ENCODE measurements around the gene TTC1. TPM values are rescaled to one million over a fixed set of nuclear protein-coding genes. Genes with fewer than 3 reads are reported as not detected.
"Not testable (repeated sequence)": the region's sequence is repeated elsewhere in the genome, so short reads cannot be mapped to it uniquely, and the experiment has no call there.

The TTC1 gene
- total and polyA plus RNA-seq, 2 donors = 58.2 to 63.7 TPM

- Histone ChIP-seq H3K9me3 (ENCODE audit: control insufficient read depth in 2 of 2, insufficient read depth in 1 of 2, low read length in 1 of 2) (no peaks in the 10 kb centered on the region), H3K27me3 (ENCODE audit: control insufficient read depth in 2 of 2, insufficient read depth in 1 of 2, low read length in 1 of 2) (no peaks in the 10 kb centered on the region), H3K4me3 (ENCODE audit: low read length in 2 of 2) (no peak overlapping the region), H3K4me1 (ENCODE audit: control insufficient read depth in 2 of 2, insufficient read depth in 2 of 2, low read length in 2 of 2) (no peaks in the 10 kb centered on the region), H3K36me3 (ENCODE audit: control insufficient read depth in 2 of 2, insufficient read depth in 2 of 2, low read length in 1 of 2) (peaks cover 25 to 43% of the 10 kb centered on the region in 2 donors), H3K27ac (ENCODE audit: low read depth in 1 of 2, low read length in 1 of 2) (no peak overlapping the region)
- DNase-seq (ENCODE audit: low read depth in 6 of 9, low spot score in 9 of 9) = no peak
- WGBS = 95% methylated on average over 1 of the region's 1 CpG
These were observed 55.5 kb downstream of the TTC1 start for GRCh38 chr5:160064417-160064810.

GRCh38 chr5:160064995-160065614 is 56.2 kb downstream of the TTC1 start:
- no peak for DNase-seq (ENCODE audit: low read depth in 6 of 9, low spot score in 9 of 9)
- H3K9me3 ChIP-seq (ENCODE audit: control insufficient read depth in 2 of 2, insufficient read depth in 1 of 2, low read length in 1 of 2) = no peaks in the 10 kb centered on the region
- peaks cover 22 to 40% of the 10 kb centered on the region in 2 donors for H3K36me3 ChIP-seq (ENCODE audit: control insufficient read depth in 2 of 2, insufficient read depth in 2 of 2, low read length in 1 of 2)
- H3K27ac ChIP-seq (ENCODE audit: low read depth in 1 of 2, low read length in 1 of 2) = no peak overlapping the region
- H3K27me3 ChIP-seq (ENCODE audit: control insufficient read depth in 2 of 2, insufficient read depth in 1 of 2, low read length in 1 of 2) = no peaks in the 10 kb centered on the region
- H3K4me3 ChIP-seq (ENCODE audit: low read length in 2 of 2) = no peak overlapping the region
- H3K4me1 ChIP-seq (ENCODE audit: control insufficient read depth in 2 of 2, insufficient read depth in 2 of 2, low read length in 2 of 2) = no peaks in the 10 kb centered on the region
- 94% methylated on average over 9 of the region's 9 CpGs for WGBS

DNA sequence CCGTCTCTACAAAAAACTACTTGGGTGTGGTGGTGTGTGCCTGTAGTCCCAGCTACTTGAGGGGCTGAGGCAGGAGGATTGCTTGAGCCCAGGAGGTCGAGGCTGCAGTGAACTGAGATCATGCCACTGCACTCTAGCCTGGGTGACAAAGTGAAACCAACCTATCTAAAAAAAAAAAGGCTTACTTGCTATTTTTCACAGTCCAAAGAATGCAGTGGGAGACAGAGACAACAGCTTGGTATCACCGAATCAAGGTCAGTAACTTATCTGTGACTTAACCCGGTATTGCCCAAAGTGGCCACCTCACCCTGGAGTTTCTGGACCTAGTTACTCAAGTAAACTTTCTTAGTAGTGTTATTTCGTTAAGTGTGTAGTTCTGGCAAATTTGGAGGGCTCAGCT is 60.2 kb downstream of the TTC1 start:
- DNase-seq (ENCODE audit: low read depth in 6 of 9, low spot score in 9 of 9); H3K4me3 ChIP-seq (ENCODE audit: low read length in 2 of 2); H3K9me3 ChIP-seq (ENCODE audit: control insufficient read depth in 2 of 2, insufficient read depth in 1 of 2, low read length in 1 of 2); H3K4me1 ChIP-seq (ENCODE audit: control insufficient read depth in 2 of 2, insufficient read depth in 2 of 2, low read length in 2 of 2); H3K27me3 ChIP-seq (ENCODE audit: control insufficient read depth in 2 of 2, insufficient read depth in 1 of 2, low read length in 1 of 2); H3K27ac ChIP-seq (ENCODE audit: low read depth in 1 of 2, low read length in 1 of 2): not testable (repeated sequence)
- H3K36me3 ChIP-seq (ENCODE audit: control insufficient read depth in 2 of 2, insufficient read depth in 2 of 2, low read length in 1 of 2) = peaks cover 3 to 18% of the 10 kb centered on the region in 2 donors
- 98% methylated on average over 5 of the region's 5 CpGs for WGBS

GRCh38 chr5:160071516-160071915 is 62.6 kb downstream of the TTC1 start:
- Histone ChIP-seq H3K27ac (ENCODE audit: low read depth in 1 of 2, low read length in 1 of 2) (no peak overlapping the region), H3K9me3 (ENCODE audit: control insufficient read depth in 2 of 2, insufficient read depth in 1 of 2, low read length in 1 of 2) (no peaks in the 10 kb centered on the region), H3K4me1 (ENCODE audit: control insufficient read depth in 2 of 2, insufficient read depth in 2 of 2, low read length in 2 of 2) (no peaks in the 10 kb centered on the region), H3K4me3 (ENCODE audit: low read length in 2 of 2) (no peak overlapping the region), H3K27me3 (ENCODE audit: control insufficient read depth in 2 of 2, insufficient read depth in 1 of 2, low read length in 1 of 2) (no peaks in the 10 kb centered on the region), H3K36me3 (ENCODE audit: control insufficient read depth in 2 of 2, insufficient read depth in 2 of 2, low read length in 1 of 2) (peaks cover 0 to 3% of the 10 kb centered on the region in 2 donors)
- 33% methylated on average over 8 of the region's 8 CpGs for WGBS
- DNase-seq (ENCODE audit: low read depth in 6 of 9, low spot score in 9 of 9) = peak in 1 of 9 donors; percentile 7

DNA sequence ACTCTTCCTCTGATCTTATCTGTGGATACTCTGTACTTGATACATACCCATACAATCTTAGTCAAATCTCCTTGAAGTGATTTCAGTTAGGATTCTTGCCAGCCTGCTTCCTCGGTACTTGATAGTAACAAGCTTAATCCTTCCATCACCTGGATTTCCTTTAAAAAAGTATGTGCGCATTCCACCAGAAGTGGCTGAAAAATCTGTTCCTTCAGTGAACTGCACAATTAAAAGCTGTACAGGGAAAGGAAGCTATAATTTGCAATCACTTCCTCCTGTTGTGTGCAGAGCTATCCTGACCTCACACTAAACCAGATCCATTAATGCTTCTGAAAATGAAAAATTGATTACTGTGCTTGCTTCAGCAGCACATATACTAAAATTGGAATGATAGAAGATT is 63.0 kb downstream of the TTC1 start:
- H3K4me1 ChIP-seq (ENCODE audit: control insufficient read depth in 2 of 2, insufficient read depth in 2 of 2, low read length in 2 of 2) = no peaks in the 10 kb centered on the region
- H3K27ac ChIP-seq (ENCODE audit: low read depth in 1 of 2, low read length in 1 of 2) = no peak overlapping the region
- H3K4me3 ChIP-seq (ENCODE audit: low read length in 2 of 2) = no peak overlapping the region
- H3K36me3 ChIP-seq (ENCODE audit: control insufficient read depth in 2 of 2, insufficient read depth in 2 of 2, low read length in 1 of 2) = peaks cover 0 to 3% of the 10 kb centered on the region in 2 donors
- DNase-seq (ENCODE audit: low read depth in 6 of 9, low spot score in 9 of 9) = no peak
- no peaks in the 10 kb centered on the region for H3K27me3 ChIP-seq (ENCODE audit: control insufficient read depth in 2 of 2, insufficient read depth in 1 of 2, low read length in 1 of 2)
- H3K9me3 ChIP-seq (ENCODE audit: control insufficient read depth in 2 of 2, insufficient read depth in 1 of 2, low read length in 1 of 2) = no peaks in the 10 kb centered on the region
- WGBS = 47% methylated on average over 2 of the region's 2 CpGs

GRCh38 chr5:160075073-160075472 is 66.1 kb downstream of the TTC1 start:
- peaks cover 4 to 15% of the 10 kb centered on the region in 2 donors for H3K36me3 ChIP-seq (ENCODE audit: control insufficient read depth in 2 of 2, insufficient read depth in 2 of 2, low read length in 1 of 2)
- H3K9me3 ChIP-seq (ENCODE audit: control insufficient read depth in 2 of 2, insufficient read depth in 1 of 2, low read length in 1 of 2) = no peaks in the 10 kb centered on the region
- H3K27ac ChIP-seq (ENCODE audit: low read depth in 1 of 2, low read length in 1 of 2) = no peak overlapping the region
- no peaks in the 10 kb centered on the region for H3K27me3 ChIP-seq (ENCODE audit: control insufficient read depth in 2 of 2, insufficient read depth in 1 of 2, low read length in 1 of 2)
- no peak overlapping the region for H3K4me3 ChIP-seq (ENCODE audit: low read length in 2 of 2)
- no peak for DNase-seq (ENCODE audit: low read depth in 6 of 9, low spot score in 9 of 9)
- H3K4me1 ChIP-seq (ENCODE audit: control insufficient read depth in 2 of 2, insufficient read depth in 2 of 2, low read length in 2 of 2) = no peaks in the 10 kb centered on the region

GRCh38 chr5:160076997-160077396 is 68.1 kb downstream of the TTC1 start:
- H3K9me3 ChIP-seq (ENCODE audit: control insufficient read depth in 2 of 2, insufficient read depth in 1 of 2, low read length in 1 of 2) = no peaks in the 10 kb centered on the region
- WGBS = 97% methylated on average over 2 of the region's 2 CpGs
- peaks cover 4 to 15% of the 10 kb centered on the region in 2 donors for H3K36me3 ChIP-seq (ENCODE audit: control insufficient read depth in 2 of 2, insufficient read depth in 2 of 2, low read length in 1 of 2)
- H3K4me1 ChIP-seq (ENCODE audit: control insufficient read depth in 2 of 2, insufficient read depth in 2 of 2, low read length in 2 of 2) = no peaks in the 10 kb centered on the region
- no peak for DNase-seq (ENCODE audit: low read depth in 6 of 9, low spot score in 9 of 9)
- H3K27me3 ChIP-seq (ENCODE audit: control insufficient read depth in 2 of 2, insufficient read depth in 1 of 2, low read length in 1 of 2) = no peaks in the 10 kb centered on the region
- no peak overlapping the region for H3K27ac ChIP-seq (ENCODE audit: low read depth in 1 of 2, low read length in 1 of 2)
- H3K4me3 ChIP-seq (ENCODE audit: low read length in 2 of 2) = no peak overlapping the region

DNA sequence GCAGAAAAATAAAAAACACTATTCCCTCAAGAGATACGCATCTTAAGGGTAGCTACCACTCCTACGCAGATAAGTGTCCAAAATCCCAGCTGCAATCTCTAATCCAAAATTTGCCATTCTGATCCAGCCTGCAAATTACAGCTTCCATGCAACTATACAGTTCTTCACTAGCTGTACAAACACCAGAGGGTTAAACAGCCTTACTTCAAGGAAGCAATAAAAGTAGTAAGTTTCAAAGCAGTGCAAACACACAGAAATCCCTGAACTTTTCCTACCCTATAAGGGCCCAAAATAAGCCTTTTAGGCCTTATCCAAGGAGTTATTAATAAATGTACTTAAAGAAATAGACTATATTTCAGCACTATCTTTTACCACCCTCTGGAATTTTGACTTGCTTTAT is 70.8 kb downstream of the TTC1 start:
- Histone ChIP-seq H3K4me3 (ENCODE audit: low read length in 2 of 2) (no peak overlapping the region), H3K9me3 (ENCODE audit: control insufficient read depth in 2 of 2, insufficient read depth in 1 of 2, low read length in 1 of 2) (no peaks in the 10 kb centered on the region), H3K27me3 (ENCODE audit: control insufficient read depth in 2 of 2, insufficient read depth in 1 of 2, low read length in 1 of 2) (no peaks in the 10 kb centered on the region), H3K36me3 (ENCODE audit: control insufficient read depth in 2 of 2, insufficient read depth in 2 of 2, low read length in 1 of 2) (peaks cover 4 to 15% of the 10 kb centered on the region in 2 donors), H3K27ac (ENCODE audit: low read depth in 1 of 2, low read length in 1 of 2) (no peak overlapping the region), H3K4me1 (ENCODE audit: control insufficient read depth in 2 of 2, insufficient read depth in 2 of 2, low read length in 2 of 2) (no peaks in the 10 kb centered on the region)
- 98% methylated on average over 2 of the region's 2 CpGs for WGBS
- DNase-seq (ENCODE audit: low read depth in 6 of 9, low spot score in 9 of 9) = no peak

DNA sequence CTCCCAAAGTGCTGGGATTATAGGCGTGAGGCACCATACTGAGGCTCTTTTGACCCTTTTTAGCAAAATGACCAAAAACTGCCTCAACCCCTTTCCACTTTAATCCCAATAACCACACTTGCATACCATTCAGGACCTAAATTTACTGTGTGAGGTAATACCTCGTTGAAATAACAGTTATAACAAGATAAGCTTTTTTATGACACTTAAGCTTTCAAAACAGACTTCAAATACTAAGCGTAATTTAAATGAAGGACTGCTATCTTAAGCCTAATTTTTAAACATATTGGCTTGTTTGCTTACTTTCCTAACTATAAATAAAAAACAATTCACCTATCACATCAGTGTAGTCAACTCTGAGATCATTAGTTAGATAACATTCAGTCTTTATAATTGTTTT is 72.6 kb downstream of the TTC1 start:
- H3K27ac ChIP-seq (ENCODE audit: low read depth in 1 of 2, low read length in 1 of 2) = no peak overlapping the region
- peaks cover 4 to 15% of the 10 kb centered on the region in 2 donors for H3K36me3 ChIP-seq (ENCODE audit: control insufficient read depth in 2 of 2, insufficient read depth in 2 of 2, low read length in 1 of 2)
- no peaks in the 10 kb centered on the region for H3K9me3 ChIP-seq (ENCODE audit: control insufficient read depth in 2 of 2, insufficient read depth in 1 of 2, low read length in 1 of 2)
- H3K27me3 ChIP-seq (ENCODE audit: control insufficient read depth in 2 of 2, insufficient read depth in 1 of 2, low read length in 1 of 2) = no peaks in the 10 kb centered on the region
- 93% methylated on average over 3 of the region's 3 CpGs for WGBS
- H3K4me3 ChIP-seq (ENCODE audit: low read length in 2 of 2) = no peak overlapping the region
- DNase-seq (ENCODE audit: low read depth in 6 of 9, low spot score in 9 of 9) = no peak
- H3K4me1 ChIP-seq (ENCODE audit: control insufficient read depth in 2 of 2, insufficient read depth in 2 of 2, low read length in 2 of 2) = no peaks in the 10 kb centered on the region
